ENCODE data around the gene AK8.
A peak's percentile ranks its signal among the peaks of the same experiment; 100 is the strongest.

Gene AK8

DNA sequence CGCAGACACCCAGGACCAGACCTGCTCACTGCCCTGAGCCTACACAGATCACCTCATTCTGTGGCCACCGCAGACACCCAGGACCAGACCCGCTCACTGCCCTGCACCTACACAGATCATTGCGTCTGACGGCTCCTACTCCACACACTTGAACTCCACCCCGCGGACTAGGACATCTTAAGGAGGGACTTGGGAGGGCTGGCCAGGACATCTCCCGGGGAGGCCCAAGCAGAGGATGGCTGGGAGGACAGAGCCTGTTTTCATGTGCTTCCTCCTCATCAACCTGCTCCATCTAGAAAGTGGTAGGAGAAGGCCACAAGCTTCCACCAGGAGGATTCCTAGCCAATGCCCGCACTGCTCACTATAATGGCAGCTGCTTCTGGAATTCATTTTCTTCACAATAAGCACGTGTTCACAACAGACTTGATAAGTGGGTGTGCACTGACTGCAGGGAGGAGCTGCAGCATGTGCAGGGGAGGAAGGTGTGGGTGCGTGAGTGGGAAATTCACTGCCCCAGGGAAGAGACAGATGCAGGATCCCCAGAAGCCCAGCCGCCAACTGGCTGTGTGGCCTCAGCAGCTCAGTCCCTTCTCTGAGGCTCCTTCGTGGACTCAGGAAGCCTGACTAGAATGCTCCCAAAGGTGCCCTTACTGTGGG is 64.8 kb downstream of the AK8 start:
- Histone ChIP-seq H4K20me1 (ENCODE audit: insufficient read depth, low read length) (no peaks in the 10 kb centered on the region), H3K4me1 (ENCODE audit: insufficient read depth, low read length, severe bottlenecking) (peaks cover 7% of the 10 kb centered on the region), H3K27ac (ENCODE audit: low read depth, low read length, poor library complexity, severe bottlenecking) (no peak overlapping the region), H3K4me3 (ENCODE audit: low read depth, low read length, poor library complexity, severe bottlenecking) (no peak overlapping the region), H2AFZ (ENCODE audit: low read length) (no peak overlapping the region), H3F3A (ENCODE audit: insufficient read depth, low read length) (no peaks in the 10 kb centered on the region), H3K4me2 (ENCODE audit: low read length) (no peak overlapping the region), H3K36me3 (ENCODE audit: insufficient read depth, low read length) (no peaks in the 10 kb centered on the region), H3K9me2 (ENCODE audit: low read depth, low read length) (no peaks in the 10 kb centered on the region), H3K27me3 (ENCODE audit: insufficient read depth, low read length) (no peaks in the 10 kb centered on the region; the same call in 1 of the 2 replicates), H3K79me2 (ENCODE audit: insufficient read depth, low read length) (no peaks in the 10 kb centered on the region), H3K9me3 (ENCODE audit: low read length) (no peaks in the 10 kb centered on the region), H3K9ac (ENCODE audit: low read length) (no peak overlapping the region)
- TF ChIP-seq EZH2 (IDR thresholded peaks at IDR 0.05; ENCODE audit: borderline replicate concordance, low read length): no peak
- TF ChIP-seq, protein P1, sequence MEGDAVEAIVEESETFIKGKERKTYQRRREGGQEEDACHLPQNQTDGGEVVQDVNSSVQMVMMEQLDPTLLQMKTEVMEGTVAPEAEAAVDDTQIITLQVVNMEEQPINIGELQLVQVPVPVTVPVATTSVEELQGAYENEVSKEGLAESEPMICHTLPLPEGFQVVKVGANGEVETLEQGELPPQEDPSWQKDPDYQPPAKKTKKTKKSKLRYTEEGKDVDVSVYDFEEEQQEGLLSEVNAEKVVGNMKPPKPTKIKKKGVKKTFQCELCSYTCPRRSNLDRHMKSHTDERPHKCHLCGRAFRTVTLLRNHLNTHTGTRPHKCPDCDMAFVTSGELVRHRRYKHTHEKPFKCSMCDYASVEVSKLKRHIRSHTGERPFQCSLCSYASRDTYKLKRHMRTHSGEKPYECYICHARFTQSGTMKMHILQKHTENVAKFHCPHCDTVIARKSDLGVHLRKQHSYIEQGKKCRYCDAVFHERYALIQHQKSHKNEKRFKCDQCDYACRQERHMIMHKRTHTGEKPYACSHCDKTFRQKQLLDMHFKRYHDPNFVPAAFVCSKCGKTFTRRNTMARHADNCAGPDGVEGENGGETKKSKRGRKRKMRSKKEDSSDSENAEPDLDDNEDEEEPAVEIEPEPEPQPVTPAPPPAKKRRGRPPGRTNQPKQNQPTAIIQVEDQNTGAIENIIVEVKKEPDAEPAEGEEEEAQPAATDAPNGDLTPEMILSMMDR (IDR thresholded peaks at IDR 0.05; ENCODE audit: low read length): no peak

DNA sequence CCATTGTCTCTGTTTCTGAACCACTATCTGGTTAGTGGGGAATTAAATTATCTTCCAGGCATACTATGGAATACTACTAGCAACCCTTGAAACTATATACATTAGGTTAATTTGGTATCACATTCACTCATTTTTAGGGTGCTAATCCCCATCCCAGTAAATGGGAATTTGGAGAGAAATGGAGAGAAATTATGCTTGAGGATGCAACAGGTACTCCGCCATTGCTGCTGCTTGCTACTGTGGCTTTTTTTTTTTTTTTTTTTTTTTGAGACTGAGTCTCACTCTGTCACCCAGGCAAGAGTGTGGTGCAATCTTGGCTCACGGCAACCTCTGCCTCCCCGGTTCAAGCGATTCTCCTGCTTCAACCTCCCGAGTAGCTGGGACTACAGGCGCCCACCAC is 66.1 kb downstream of the AK8 start:
- no peaks in the 10 kb centered on the region; the same call in 1 of the 2 replicates for H3K27me3 ChIP-seq (ENCODE audit: insufficient read depth, low read length)
- peak overlapping the region; percentile 32; the same call in 1 of the 2 replicates for H3K4me2 ChIP-seq (ENCODE audit: low read length)

DNA sequence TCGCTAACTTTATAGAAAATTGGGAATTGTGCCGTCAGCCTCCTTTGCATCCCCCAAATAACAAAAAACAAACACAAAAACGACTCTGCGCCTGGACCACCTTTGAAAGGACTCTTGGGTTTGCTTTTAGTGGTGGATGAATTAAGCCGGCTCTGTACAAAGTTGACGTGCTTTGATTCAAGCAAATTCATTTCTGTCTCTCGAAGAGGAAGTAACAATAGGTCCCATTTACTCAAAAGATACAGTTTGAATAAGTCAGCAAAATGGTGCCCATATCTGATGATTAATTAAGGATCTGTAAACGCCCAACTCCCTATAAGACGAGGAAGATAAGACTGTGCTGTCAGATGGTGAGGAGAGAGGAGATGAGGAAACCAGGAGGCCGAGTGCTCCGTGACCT is 67.8 kb downstream of the AK8 start:
- no peaks in the 10 kb centered on the region for H3K9me2 ChIP-seq (ENCODE audit: low read depth, low read length)
- H3K9ac ChIP-seq (ENCODE audit: low read length): no peak overlapping the region
- no peaks in the 10 kb centered on the region for H3K36me3 ChIP-seq (ENCODE audit: insufficient read depth, low read length)
- no peaks in the 10 kb centered on the region for H3F3A ChIP-seq (ENCODE audit: insufficient read depth, low read length)
- no peak overlapping the region for H2AFZ ChIP-seq (ENCODE audit: low read length)
- TF ChIP-seq EZH2 (IDR thresholded peaks at IDR 0.05; ENCODE audit: borderline replicate concordance, low read length): no peak
- TF ChIP-seq, protein P1 (IDR thresholded peaks at IDR 0.05; ENCODE audit: low read length): no peak
- no peak overlapping the region for H3K27ac ChIP-seq (ENCODE audit: low read depth, low read length, poor library complexity, severe bottlenecking)
- H4K20me1 ChIP-seq (ENCODE audit: insufficient read depth, low read length): no peaks in the 10 kb centered on the region
- no peaks in the 10 kb centered on the region for H3K4me1 ChIP-seq (ENCODE audit: insufficient read depth, low read length, severe bottlenecking)
- H3K79me2 ChIP-seq (ENCODE audit: insufficient read depth, low read length): no peaks in the 10 kb centered on the region
- no peaks in the 10 kb centered on the region for H3K9me3 ChIP-seq (ENCODE audit: low read length)
- H3K27me3 ChIP-seq (ENCODE audit: insufficient read depth, low read length): no peaks in the 10 kb centered on the region; the same call in 1 of the 2 replicates
- no peak overlapping the region for H3K4me3 ChIP-seq (ENCODE audit: low read depth, low read length, poor library complexity, severe bottlenecking)
- no peak overlapping the region for H3K4me2 ChIP-seq (ENCODE audit: low read length)

More for the DNA sequence above, 66.1 kb downstream of the AK8 start:
- no peak overlapping the region for H3K9ac ChIP-seq (ENCODE audit: low read length)
- H3K9me2 ChIP-seq (ENCODE audit: low read depth, low read length): no peaks in the 10 kb centered on the region
- no peaks in the 10 kb centered on the region for H4K20me1 ChIP-seq (ENCODE audit: insufficient read depth, low read length)
- TF ChIP-seq, protein P1 (IDR thresholded peaks at IDR 0.05; ENCODE audit: low read length): no peak
- no peak for TF ChIP-seq EZH2 (IDR thresholded peaks at IDR 0.05; ENCODE audit: borderline replicate concordance, low read length)
- no peak overlapping the region for H3K27ac ChIP-seq (ENCODE audit: low read depth, low read length, poor library complexity, severe bottlenecking)
- H3K79me2 ChIP-seq (ENCODE audit: insufficient read depth, low read length): no peaks in the 10 kb centered on the region
- H2AFZ ChIP-seq (ENCODE audit: low read length): no peak overlapping the region
- H3K36me3 ChIP-seq (ENCODE audit: insufficient read depth, low read length): no peaks in the 10 kb centered on the region
- no peaks in the 10 kb centered on the region for H3F3A ChIP-seq (ENCODE audit: insufficient read depth, low read length)
- H3K4me1 ChIP-seq (ENCODE audit: insufficient read depth, low read length, severe bottlenecking): no peaks in the 10 kb centered on the region
- no peak overlapping the region for H3K4me3 ChIP-seq (ENCODE audit: low read depth, low read length, poor library complexity, severe bottlenecking)
- no peaks in the 10 kb centered on the region for H3K9me3 ChIP-seq (ENCODE audit: low read length)

Measured in OCI-LY1 (cell line).